HCT116 (cell line): Measurements from ENCODE around the gene PRR3. TPM values are rescaled to one million over a fixed set of nuclear protein-coding genes. Genes with fewer than 3 reads are reported as not detected.

Experiments used
- ATAC-seq: fragments of 200-7000 bp; cut with Tn5 transposase; 2 replicates; pipeline ENCODE4 v1.9.1; 2020; ENCODE audit warnings: mild to moderate bottlenecking, moderate library complexity
- BruUV-seq: library from RNA; stranded (reverse); fragments of 400-500 nt; replicated peaks from 2 replicates; lab custom pipeline; 2021; lab: Mats Ljungman, UMichigan
- CTCF ChIA-PET: fragments of 300-600 bp; sonication (Branson Sonifier 250); formaldehyde crosslinking; loops from one replicate; lab custom pipeline; 2021; ENCODE audit warnings: antibody characterized with exemption; lab: Charles Lee
- POLR2A ChIA-PET: fragments of 300-600, 350-600 bp; sonication (Branson Sonifier 250); formaldehyde crosslinking; loops from one replicate; lab custom pipeline; 2021; ENCODE audit warnings: antibody characterized with exemption; lab: Charles Lee
- RAD21 ChIA-PET, 2 experiments: fragments of 300-600 bp; sonication (Branson Sonifier 250); formaldehyde crosslinking; loops; one replicate each; lab custom pipeline; 2023; ENCODE audit warnings: low total read pairs in 2 of 2; ENCODE audit not compliant: uncharacterized antibody in 2 of 2, unreplicated experiment in 2 of 2, low non-redundant PET in 1 of 2; lab: Charles Lee
- DNase-seq: peaks from one replicate; pipeline ENCODE4 v3.0.0-alpha.2; 2010; ENCODE audit warnings: low read depth, low spot score
- H2AFZ ChIP-seq: fragments of 200-600 bp; shearing (Covaris generic), sonication (generic); 2 replicates; pipeline ENCODE4 v1.6.1; 2017; ENCODE audit warnings: low read depth, mixed run types, mixed read lengths, antibody characterized with exemption, low read length; ENCODE audit not compliant: poor library complexity, severe bottlenecking
- H3K27ac ChIP-seq: 2 replicates; pipeline ENCODE4 v1.5.1; 2012; ENCODE audit warnings: low read depth, low read length
- H3K27me3 ChIP-seq: fragments of 200-600 bp; sonication (generic); 2 replicates; pipeline ENCODE4 v1.6.1; 2016; ENCODE audit warnings: mixed run types, low read length, mixed read lengths; ENCODE audit not compliant: insufficient read depth
- H3K36me3 ChIP-seq, 2 experiments: fragments of 200-500 bp in 1 of 2; fragments of 200-600 bp in 1 of 2; sonication (Bioruptor generic) in 1 of 2; sonication (generic) in 1 of 2; 2 replicates each; pipeline versions ENCODE4 v1.5.1 to v1.6.1; 2014 to 2016; ENCODE audit warnings: low read length in 2 of 2, inconsistent platforms in 1 of 2, mixed read lengths in 1 of 2, mixed run types in 1 of 2; ENCODE audit not compliant: insufficient read depth in 2 of 2, control insufficient read depth in 1 of 2
- H3K4me1 ChIP-seq, 2 experiments: fragments of 200-600 bp in 1 of 2; sonication (generic) in 1 of 2; 2 replicates each; pipeline versions ENCODE4 v1.5.1 to v1.6.1; 2012 to 2017; ENCODE audit warnings: low read length in 2 of 2, inconsistent platforms in 1 of 2, mild to moderate bottlenecking in 1 of 2, mixed read lengths in 1 of 2, mixed run types in 1 of 2, moderate library complexity in 1 of 2; ENCODE audit not compliant: insufficient read depth in 2 of 2, control insufficient read depth in 1 of 2
- H3K4me2 ChIP-seq: fragments of 200-600 bp; sonication (generic); 2 replicates; pipeline ENCODE4 v1.6.1; 2017; ENCODE audit warnings: mixed run types, low read length, mixed read lengths
- H3K4me3 ChIP-seq, 2 experiments: fragments of 200-600 bp in 1 of 2; sonication (generic) in 1 of 2; replicated peaks in 1 of 2; 2 replicates each; pipeline ENCODE4 v1.5.1; 2011 to 2016; ENCODE audit warnings: low read length in 2 of 2, control low read depth in 1 of 2, low read depth in 1 of 2, mild to moderate bottlenecking in 1 of 2, mixed read lengths in 1 of 2, mixed run types in 1 of 2
- H3K79me2 ChIP-seq: fragments of 200-600 bp; sonication (generic); 2 replicates; pipeline ENCODE4 v1.6.1; 2017; ENCODE audit warnings: mild to moderate bottlenecking, mixed run types, low read length, moderate library complexity, mixed read lengths; ENCODE audit not compliant: insufficient read depth
- H3K9ac ChIP-seq: fragments of 200-600 bp; sonication (generic); 2 replicates; pipeline ENCODE4 v1.6.1; 2016; ENCODE audit warnings: low read length, mixed read lengths
- H3K9me2 ChIP-seq: fragments of 200-600 bp; sonication (generic), shearing (Covaris generic); 2 replicates; pipeline ENCODE4 v1.6.1; 2017; ENCODE audit warnings: mixed run types, mild to moderate bottlenecking, moderate library complexity; ENCODE audit not compliant: insufficient read depth
- H3K9me3 ChIP-seq, 2 experiments: fragments of 200-500 bp in 1 of 2; fragments of 200-600 bp in 1 of 2; sonication (Bioruptor generic) in 1 of 2; sonication (generic) in 1 of 2; 2 replicates each; pipeline ENCODE4 v1.6.1; 2014 to 2017; ENCODE audit warnings: low read length in 2 of 2, mixed read lengths in 2 of 2, inconsistent platforms in 1 of 2, low read depth in 1 of 2, mild to moderate bottlenecking in 1 of 2, mixed run types in 1 of 2, moderate library complexity in 1 of 2; ENCODE audit not compliant: control insufficient read depth in 1 of 2, insufficient read depth in 1 of 2
- H4K20me1 ChIP-seq: fragments of 200-600 bp; sonication (generic), shearing (Covaris generic); 2 replicates; pipeline ENCODE4 v1.6.1; 2017; ENCODE audit warnings: mixed run types, mild to moderate bottlenecking, moderate library complexity; ENCODE audit not compliant: insufficient read depth
- CEBPB ChIP-seq: IDR thresholded peaks from 2 replicates; pipeline ENCODE4 v1.6.1; 2012; ENCODE audit warnings: low read depth
- CTCF ChIP-seq, 3 experiments: fragments of 200-600 bp in 1 of 3; sonication (generic) in 1 of 3; IDR thresholded peaks in 2 of 3; conservative IDR thresholded peaks in 1 of 3; 2 replicates each; pipeline ENCODE4 v1.5.1; 2012 to 2017; ENCODE audit warnings: low read depth in 2 of 3, low read length in 2 of 3, antibody characterized with exemption in 1 of 3, borderline replicate concordance in 1 of 3, control low read depth in 1 of 3, mild to moderate bottlenecking in 1 of 3, mixed read lengths in 1 of 3, mixed run types in 1 of 3, moderate library complexity in 1 of 3; ENCODE audit not compliant: insufficient read depth in 1 of 3
- EZH2phosphoT487 ChIP-seq: fragments of 200-600 bp; IDR thresholded peaks from 2 replicates; pipeline ENCODE4 v1.6.1; 2018; ENCODE audit warnings: antibody characterized with exemption, borderline replicate concordance
- FOSL1 ChIP-seq: IDR thresholded peaks from 2 replicates; pipeline ENCODE4 v1.6.1; 2012; ENCODE audit warnings: low read depth
- POLR2AphosphoS5 ChIP-seq: IDR thresholded peaks from 2 replicates; pipeline ENCODE4 v1.6.1; 2011; ENCODE audit warnings: mild to moderate bottlenecking, low read depth, low read length, moderate library complexity
- RAD21 ChIP-seq: IDR thresholded peaks from 2 replicates; pipeline ENCODE4 v1.6.1; 2012; ENCODE audit warnings: low read depth, mild to moderate bottlenecking
- REST ChIP-seq: IDR thresholded peaks from 2 replicates; pipeline ENCODE4 v1.6.1; 2012; ENCODE audit warnings: low read depth
- SP1 ChIP-seq: IDR thresholded peaks from 2 replicates; pipeline ENCODE4 v1.6.1; 2012; ENCODE audit warnings: low read depth
- SRF ChIP-seq: IDR thresholded peaks from 2 replicates; pipeline ENCODE4 v1.6.1; 2012; ENCODE audit warnings: low read depth
- TCF7L2 ChIP-seq: IDR thresholded peaks from 2 replicates; pipeline ENCODE4 v1.7.0; 2011; ENCODE audit warnings: borderline replicate concordance, inconsistent platforms; ENCODE audit not compliant: insufficient read depth, insufficient read length; ENCODE audit errors: extremely low read depth
- intact Hi-C: fragments of 100-400 bp; cut with micrococcal nuclease; formaldehyde crosslinking; loops from 2 replicates; pipeline ENCODE4 v1.10.0; 2022
- total RNA-seq: library from RNA; stranded (reverse); gene quantifications from one replicate; pipeline ENCODE4 v1.2.1, GENCODE V29; 2021; ENCODE audit not compliant: unreplicated experiment
- TF ChIP-seq, protein P1 (sequence below): IDR thresholded peaks from 2 replicates; pipeline ENCODE4 v1.6.1; 2012
- TF ChIP-seq, protein P2 (sequence below): IDR thresholded peaks from 2 replicates; pipeline ENCODE4 v1.6.1; 2011; ENCODE audit warnings: mild to moderate bottlenecking, low read length, moderate library complexity; ENCODE audit not compliant: insufficient replicate concordance; ENCODE audit errors: extremely low read depth
- TF ChIP-seq, protein P3 (sequence below): IDR thresholded peaks from 2 replicates; pipeline ENCODE4 v1.6.1; 2012

PRR3 gene
- total RNA-seq, 1 experiment from 2014 or later, result 16.7 TPM

- no peak for DNase-seq
- Histone ChIP-seq H3K9me3 (no peaks in the 10 kb centered on the region), H3K9me2 (no peaks in the 10 kb centered on the region), H3K4me3 (no peak overlapping the region), H3K27me3 (no peaks in the 10 kb centered on the region), H3K36me3 (no peaks in the 10 kb centered on the region), H4K20me1 (no peaks in the 10 kb centered on the region), H3K4me2 (no peak overlapping the region), H3K79me2 (no peaks in the 10 kb centered on the region), H3K27ac (no peak overlapping the region), H2AFZ (no peak overlapping the region), H3K4me1 (peaks cover 11 to 16% of the 10 kb centered on the region in 2 experiments; a peak in 3 of 4 replicates), H3K9ac (no peak overlapping the region)
- ChIA-PET RAD21 (no interaction called here), POLR2A (no interaction called here), CTCF (no interaction called here)
- intact Hi-C loops, result no loop called here
- ATAC-seq, result no peak
- TF ChIP-seq CEBPB, result no peak
- TF ChIP-seq, protein P1, sequence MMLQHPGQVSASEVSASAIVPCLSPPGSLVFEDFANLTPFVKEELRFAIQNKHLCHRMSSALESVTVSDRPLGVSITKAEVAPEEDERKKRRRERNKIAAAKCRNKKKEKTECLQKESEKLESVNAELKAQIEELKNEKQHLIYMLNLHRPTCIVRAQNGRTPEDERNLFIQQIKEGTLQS, result no peak
- TF ChIP-seq, protein P2, sequence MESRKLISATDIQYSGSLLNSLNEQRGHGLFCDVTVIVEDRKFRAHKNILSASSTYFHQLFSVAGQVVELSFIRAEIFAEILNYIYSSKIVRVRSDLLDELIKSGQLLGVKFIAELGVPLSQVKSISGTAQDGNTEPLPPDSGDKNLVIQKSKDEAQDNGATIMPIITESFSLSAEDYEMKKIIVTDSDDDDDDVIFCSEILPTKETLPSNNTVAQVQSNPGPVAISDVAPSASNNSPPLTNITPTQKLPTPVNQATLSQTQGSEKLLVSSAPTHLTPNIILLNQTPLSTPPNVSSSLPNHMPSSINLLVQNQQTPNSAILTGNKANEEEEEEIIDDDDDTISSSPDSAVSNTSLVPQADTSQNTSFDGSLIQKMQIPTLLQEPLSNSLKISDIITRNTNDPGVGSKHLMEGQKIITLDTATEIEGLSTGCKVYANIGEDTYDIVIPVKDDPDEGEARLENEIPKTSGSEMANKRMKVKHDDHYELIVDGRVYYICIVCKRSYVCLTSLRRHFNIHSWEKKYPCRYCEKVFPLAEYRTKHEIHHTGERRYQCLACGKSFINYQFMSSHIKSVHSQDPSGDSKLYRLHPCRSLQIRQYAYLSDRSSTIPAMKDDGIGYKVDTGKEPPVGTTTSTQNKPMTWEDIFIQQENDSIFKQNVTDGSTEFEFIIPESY, result no peak
- no peak for TF ChIP-seq REST
- TF ChIP-seq SP1, result no peak
- TF ChIP-seq EZH2phosphoT487, result no peak
- no peak for TF ChIP-seq RAD21
- TF ChIP-seq POLR2AphosphoS5, result no peak
- TF ChIP-seq TCF7L2, result no peak
- TF ChIP-seq FOSL1, result no peak
- no peak for TF ChIP-seq SRF
- no peak for TF ChIP-seq CTCF (IDR thresholded peaks at IDR 0.05 in 2 of 3, conservative IDR thresholded peaks at IDR 0.05 in 1 of 3; ENCODE audit: borderline replicate concordance in 1 of 3, insufficient read depth in 1 of 3, low read depth in 2 of 3, low read length in 2 of 3)
- TF ChIP-seq, protein P3, sequence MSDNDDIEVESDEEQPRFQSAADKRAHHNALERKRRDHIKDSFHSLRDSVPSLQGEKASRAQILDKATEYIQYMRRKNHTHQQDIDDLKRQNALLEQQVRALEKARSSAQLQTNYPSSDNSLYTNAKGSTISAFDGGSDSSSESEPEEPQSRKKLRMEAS, result no peak
- BruUV-seq, result no TSS peak
These were observed 43.6 kb upstream of the PRR3 start for GRCh38 chr6:30513451-30513850.
